C4-2B (cell line): ENCODE data around the gene CENPE.

ENCODE experiments used
- ZFX ChIP-seq: fragments of 450-650 bp; IDR thresholded peaks from 2 replicates; pipeline ENCODE4 v1.6.1; 2017
- TF ChIP-seq, protein P1 (sequence below): fragments of 450-650 bp; conservative IDR thresholded peaks from 2 replicates; pipeline ENCODE4 v1.5.1; 2017; ENCODE audit warnings: mild to moderate bottlenecking

DNA sequence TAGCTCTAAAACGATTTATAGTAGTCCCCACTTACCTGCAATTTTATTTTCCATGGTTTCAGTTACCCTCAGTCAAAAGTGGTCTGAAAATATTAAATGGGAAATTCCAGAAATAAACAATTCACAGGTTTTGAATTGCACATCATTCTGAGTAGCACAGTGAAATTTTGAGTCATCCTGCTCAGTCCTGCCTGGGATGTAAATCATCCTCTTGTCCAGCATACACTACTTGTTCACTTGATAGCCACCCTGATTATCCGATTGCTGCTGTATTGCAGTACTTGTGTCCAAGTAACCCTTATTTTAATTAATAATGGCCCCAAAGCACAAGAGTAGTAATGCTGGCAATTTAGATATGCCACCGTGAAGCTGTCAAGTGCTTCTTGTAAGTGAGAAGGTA lies 75.0 kb downstream of the CENPE start:
- TF ChIP-seq, protein P1, sequence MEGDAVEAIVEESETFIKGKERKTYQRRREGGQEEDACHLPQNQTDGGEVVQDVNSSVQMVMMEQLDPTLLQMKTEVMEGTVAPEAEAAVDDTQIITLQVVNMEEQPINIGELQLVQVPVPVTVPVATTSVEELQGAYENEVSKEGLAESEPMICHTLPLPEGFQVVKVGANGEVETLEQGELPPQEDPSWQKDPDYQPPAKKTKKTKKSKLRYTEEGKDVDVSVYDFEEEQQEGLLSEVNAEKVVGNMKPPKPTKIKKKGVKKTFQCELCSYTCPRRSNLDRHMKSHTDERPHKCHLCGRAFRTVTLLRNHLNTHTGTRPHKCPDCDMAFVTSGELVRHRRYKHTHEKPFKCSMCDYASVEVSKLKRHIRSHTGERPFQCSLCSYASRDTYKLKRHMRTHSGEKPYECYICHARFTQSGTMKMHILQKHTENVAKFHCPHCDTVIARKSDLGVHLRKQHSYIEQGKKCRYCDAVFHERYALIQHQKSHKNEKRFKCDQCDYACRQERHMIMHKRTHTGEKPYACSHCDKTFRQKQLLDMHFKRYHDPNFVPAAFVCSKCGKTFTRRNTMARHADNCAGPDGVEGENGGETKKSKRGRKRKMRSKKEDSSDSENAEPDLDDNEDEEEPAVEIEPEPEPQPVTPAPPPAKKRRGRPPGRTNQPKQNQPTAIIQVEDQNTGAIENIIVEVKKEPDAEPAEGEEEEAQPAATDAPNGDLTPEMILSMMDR = no peak
- no peak for TF ChIP-seq ZFX
